GM21423 (cell line): ENCODE measurements around the gene KCNQ1.

Experiments
- ATAC-seq: cut with Tn5 transposase; IDR thresholded peaks from one replicate; pipeline ENCODE4 v1.9.1; 2021; ENCODE audit warnings: mild to moderate bottlenecking, moderate library complexity; ENCODE audit not compliant: unreplicated experiment

KCNQ1 gene

GRCh38 chr11:2769409-2770095 is 324.7 kb downstream of the KCNQ1 start:
- ATAC-seq, result no peak

- ATAC-seq, result no peak
Measured at GRCh38 chr11:2770096-2770751, 325.4 kb downstream of the KCNQ1 start.

- ATAC-seq, result no peak
Measured at GRCh38 chr11:2770761-2771301, 326.0 kb downstream of the KCNQ1 start.

GRCh38 chr11:2771758-2772466 is 327.1 kb downstream of the KCNQ1 start:
- no peak for ATAC-seq

- no peak for ATAC-seq
Measured at GRCh38 chr11:2772544-2773031, 327.8 kb downstream of the KCNQ1 start.

GRCh38 chr11:2774173-2775082 is 329.6 kb downstream of the KCNQ1 start:
- no peak for ATAC-seq

GRCh38 chr11:2775083-2775625 is 330.3 kb downstream of the KCNQ1 start:
- ATAC-seq, result peak; percentile 37

GRCh38 chr11:2775626-2776350 is 331.0 kb downstream of the KCNQ1 start:
- ATAC-seq, result no peak

- no peak for ATAC-seq
Measured at GRCh38 chr11:2776351-2777061, 331.7 kb downstream of the KCNQ1 start.

GRCh38 chr11:2777386-2777785 is 332.6 kb downstream of the KCNQ1 start:
- no peak for ATAC-seq

- ATAC-seq, result no peak
Measured at GRCh38 chr11:2777871-2778629, 333.2 kb downstream of the KCNQ1 start.

GRCh38 chr11:2778630-2779498 is 334.1 kb downstream of the KCNQ1 start:
- peak; percentile 44 for ATAC-seq

GRCh38 chr11:2779499-2779980 is 334.7 kb downstream of the KCNQ1 start:
- no peak for ATAC-seq

- no peak for ATAC-seq
Measured at GRCh38 chr11:2779981-2780849, 335.4 kb downstream of the KCNQ1 start.

GRCh38 chr11:2780850-2781407 is 336.1 kb downstream of the KCNQ1 start:
- no peak for ATAC-seq
